Liver (tissue), 9 donors: ENCODE data around the gene EXD3. TPM values are rescaled to one million over a fixed set of nuclear protein-coding genes. Genes with fewer than 3 reads are reported as not detected.

ENCODE experiments used
- DNase-seq: peaks from one replicate; pipeline ENCODE4 v3.0.0-alpha.2; 2017; ENCODE audit warnings: low spot score
- H3K27ac ChIP-seq, 2 donors: one replicate each; pipeline ENCODE4 v1.7.0; 2013; ENCODE audit warnings: inconsistent platforms in 2 of 2, low read length in 2 of 2, control low read depth in 1 of 2, low read depth in 1 of 2, mild to moderate bottlenecking in 1 of 2
- H3K27me3 ChIP-seq, 4 donors: one replicate each; pipeline versions ENCODE4 v1.6.1 to v1.7.0; 2013; ENCODE audit warnings: low read length in 3 of 4, inconsistent platforms in 1 of 4, mild to moderate bottlenecking in 1 of 4, moderate library complexity in 1 of 4; ENCODE audit not compliant: control insufficient read depth in 4 of 4, insufficient read depth in 4 of 4
- H3K36me3 ChIP-seq, 4 donors: one replicate each; pipeline versions ENCODE4 v1.6.1 to v1.7.0; 2013; ENCODE audit warnings: low read length in 3 of 4, mild to moderate bottlenecking in 3 of 4, low read depth in 1 of 4, moderate library complexity in 1 of 4; ENCODE audit not compliant: control insufficient read depth in 4 of 4, insufficient read depth in 3 of 4
- H3K4me1 ChIP-seq, 4 donors: one replicate each; pipeline versions ENCODE4 v1.6.1 to v1.7.0; 2013; ENCODE audit warnings: low read length in 3 of 4, mild to moderate bottlenecking in 3 of 4, moderate library complexity in 1 of 4; ENCODE audit not compliant: control insufficient read depth in 4 of 4, insufficient read depth in 4 of 4
- H3K4me3 ChIP-seq, 3 donors: one replicate each; pipeline versions ENCODE4 v1.6.1 to v1.7.0; 2013; ENCODE audit warnings: low read length in 3 of 3, control low read depth in 1 of 3, low read depth in 1 of 3, mild to moderate bottlenecking in 1 of 3
- H3K9ac ChIP-seq, 2 donors: one replicate each; pipeline ENCODE4 v1.7.0; 2013; ENCODE audit warnings: low read length in 2 of 2, mild to moderate bottlenecking in 2 of 2, moderate library complexity in 2 of 2, control low read depth in 1 of 2, low read depth in 1 of 2
- H3K9me3 ChIP-seq, 4 donors: one replicate each; pipeline versions ENCODE4 v1.6.1 to v1.7.0; 2013; ENCODE audit warnings: low read length in 3 of 4; ENCODE audit not compliant: control insufficient read depth in 4 of 4
- EGR1 ChIP-seq, 2 donors: IDR thresholded peaks; 2 replicates each; pipeline ENCODE4 v1.6.1; 2016 to 2018; ENCODE audit warnings: antibody characterized with exemption in 2 of 2, low read depth in 2 of 2
- FOXA1 ChIP-seq: IDR thresholded peaks from 2 replicates; pipeline ENCODE4 v1.6.1; 2016; ENCODE audit warnings: antibody characterized with exemption
- FOXA2 ChIP-seq: IDR thresholded peaks from 2 replicates; pipeline ENCODE4 v1.6.1; 2016; ENCODE audit warnings: antibody characterized with exemption
- GABPA ChIP-seq, 2 donors: IDR thresholded peaks in 1 of 2; conservative IDR thresholded peaks in 1 of 2; 2 replicates each; pipeline ENCODE4 v1.6.1; 2016; ENCODE audit warnings: antibody characterized with exemption in 2 of 2, mild to moderate bottlenecking in 1 of 2, moderate library complexity in 1 of 2
- HNF4A ChIP-seq, 2 donors: conservative IDR thresholded peaks; 2 replicates each; pipeline ENCODE4 v1.6.1; 2016; ENCODE audit warnings: antibody characterized with exemption in 2 of 2, mild to moderate bottlenecking in 2 of 2
- HNF4G ChIP-seq: IDR thresholded peaks from 2 replicates; pipeline ENCODE4 v1.6.1; 2016; ENCODE audit warnings: antibody characterized with exemption
- JUND ChIP-seq, 2 donors: IDR thresholded peaks; 2 replicates each; pipeline ENCODE4 v1.6.1; 2016; ENCODE audit warnings: antibody characterized with exemption in 2 of 2
- NR2F2 ChIP-seq: IDR thresholded peaks from 2 replicates; pipeline ENCODE4 v1.6.1; 2016; ENCODE audit warnings: antibody characterized with exemption
- RAD21 ChIP-seq, 2 donors: IDR thresholded peaks; 2 replicates each; pipeline ENCODE4 v1.6.1; 2016; ENCODE audit warnings: antibody characterized with exemption in 2 of 2, mild to moderate bottlenecking in 2 of 2
- RXRA ChIP-seq, 2 donors: IDR thresholded peaks; 2 replicates each; pipeline ENCODE4 v1.6.1; 2017 to 2018; ENCODE audit warnings: antibody characterized with exemption in 2 of 2, mild to moderate bottlenecking in 1 of 2
- YY1 ChIP-seq: IDR thresholded peaks from 2 replicates; pipeline ENCODE4 v1.6.1; 2016; ENCODE audit warnings: antibody characterized with exemption, mild to moderate bottlenecking
- WGBS: extraction: QIAGEN DNeasy Blood & Tissue Kit; methylation state at CpG from one replicate; pipeline ENCODE4 v1.1.7; 2013; 5-methylcytosine and 5-hydroxymethylcytosine counted together
- polyA plus RNA-seq, 2 donors: library from polyadenylated mRNA; stranded (reverse) in 1 of 2; unstranded in 1 of 2; fragments of 200-250 nt in 1 of 2; fragments of >200 nt in 1 of 2; fragmentation: Nextera tagmentation in 1 of 2; extraction: Ambion mirVana in 1 of 2; gene quantifications; one replicate each; pipeline versions ENCODE4 v1.2.1 to v1.2.3, GENCODE V29; 2013 to 2015
- total RNA-seq, 2 donors: library from RNA; depleted of rRNA; stranded (reverse); fragments of >200 nt; gene quantifications; one replicate each; pipeline ENCODE4 v1.2.3, GENCODE V29; 2014
- TF ChIP-seq, protein P1 (sequence below): IDR thresholded peaks from 2 replicates; pipeline ENCODE4 v1.6.1; 2016; ENCODE audit warnings: antibody characterized with exemption
- TF ChIP-seq, protein P2 (sequence below): IDR thresholded peaks from 2 replicates; pipeline ENCODE4 v1.6.1; 2016; ENCODE audit warnings: antibody characterized with exemption
- TF ChIP-seq, protein P3 (sequence below): IDR thresholded peaks from 2 replicates; pipeline ENCODE4 v1.6.1; 2016; ENCODE audit warnings: antibody characterized with exemption, mild to moderate bottlenecking
- TF ChIP-seq, protein P4 (sequence below): fragments of 150-350 bp; IDR thresholded peaks from 2 replicates; pipeline ENCODE4 v1.5.1; 2017; ENCODE audit warnings: improper control_type of control experiment, low read depth, low read length; ENCODE audit not compliant: missing input control
- TF ChIP-seq, protein P5 (sequence below): IDR thresholded peaks from 2 replicates; pipeline ENCODE4 v1.6.1; 2016; ENCODE audit warnings: antibody characterized with exemption
- donor health status: healthy.
- donor health status: healthy.
- donor health status: healthy.
- donor health status: healthy.
- donor health status: healthy.

Gene EXD3
- total and polyA plus RNA-seq, 4 donors: 2.5 to 6.7 (median 3.7) TPM

DNA sequence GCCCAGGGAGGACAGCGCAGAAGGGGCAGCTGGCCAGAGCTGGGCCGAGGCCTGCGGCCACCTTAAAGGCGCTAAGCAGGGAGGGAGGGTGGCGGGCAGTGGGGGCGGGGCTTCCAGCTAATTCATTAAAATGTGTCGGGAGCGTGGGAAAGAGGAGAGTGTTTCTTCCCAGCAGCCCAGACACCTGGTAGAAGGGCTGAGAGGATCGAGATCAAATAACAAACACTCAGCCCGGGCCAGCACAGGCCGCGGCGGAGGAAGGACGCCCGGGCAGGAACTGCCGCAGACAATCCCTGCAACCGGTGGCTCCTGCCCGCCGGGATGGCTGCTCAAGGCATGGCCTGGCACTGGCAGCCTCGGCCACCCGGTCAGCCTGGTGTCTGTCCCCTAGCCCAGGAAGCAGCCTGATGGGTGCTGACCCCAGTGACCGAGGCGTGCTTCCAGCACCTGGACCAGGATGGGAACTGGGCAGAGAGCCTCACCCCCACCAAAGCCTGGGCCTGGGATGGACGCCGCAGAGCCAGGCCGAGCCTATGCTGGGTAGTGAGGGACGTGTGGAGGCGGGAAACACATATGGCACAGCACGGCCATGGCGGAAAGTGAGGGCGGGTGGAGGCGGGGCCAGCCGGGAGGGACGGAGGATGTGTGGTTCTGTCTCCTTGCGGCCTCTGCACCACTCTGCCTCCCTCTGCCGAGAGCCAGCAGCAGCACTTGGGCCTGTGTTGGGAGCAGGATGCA, 117.7 kb downstream of the EXD3 start:
- Histone ChIP-seq H3K27ac (peak overlapping the region; percentile 30 to 73), H3K27me3 (no peaks in the 10 kb centered on the region), H3K9ac (no peak overlapping the region), H3K9me3 (no peaks in the 10 kb centered on the region), H3K4me3 (no peak overlapping the region), H3K36me3 (no peaks in the 10 kb centered on the region), H3K4me1 (peaks cover 5 to 41% (median 22%) of the 10 kb centered on the region in 4 donors)
- DNase-seq: peak; percentile 39
- TF ChIP-seq, protein P1, sequence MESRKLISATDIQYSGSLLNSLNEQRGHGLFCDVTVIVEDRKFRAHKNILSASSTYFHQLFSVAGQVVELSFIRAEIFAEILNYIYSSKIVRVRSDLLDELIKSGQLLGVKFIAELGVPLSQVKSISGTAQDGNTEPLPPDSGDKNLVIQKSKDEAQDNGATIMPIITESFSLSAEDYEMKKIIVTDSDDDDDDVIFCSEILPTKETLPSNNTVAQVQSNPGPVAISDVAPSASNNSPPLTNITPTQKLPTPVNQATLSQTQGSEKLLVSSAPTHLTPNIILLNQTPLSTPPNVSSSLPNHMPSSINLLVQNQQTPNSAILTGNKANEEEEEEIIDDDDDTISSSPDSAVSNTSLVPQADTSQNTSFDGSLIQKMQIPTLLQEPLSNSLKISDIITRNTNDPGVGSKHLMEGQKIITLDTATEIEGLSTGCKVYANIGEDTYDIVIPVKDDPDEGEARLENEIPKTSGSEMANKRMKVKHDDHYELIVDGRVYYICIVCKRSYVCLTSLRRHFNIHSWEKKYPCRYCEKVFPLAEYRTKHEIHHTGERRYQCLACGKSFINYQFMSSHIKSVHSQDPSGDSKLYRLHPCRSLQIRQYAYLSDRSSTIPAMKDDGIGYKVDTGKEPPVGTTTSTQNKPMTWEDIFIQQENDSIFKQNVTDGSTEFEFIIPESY: no peak
- TF ChIP-seq, protein P2, sequence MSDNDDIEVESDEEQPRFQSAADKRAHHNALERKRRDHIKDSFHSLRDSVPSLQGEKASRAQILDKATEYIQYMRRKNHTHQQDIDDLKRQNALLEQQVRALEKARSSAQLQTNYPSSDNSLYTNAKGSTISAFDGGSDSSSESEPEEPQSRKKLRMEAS: no peak
- TF ChIP-seq, protein P3, sequence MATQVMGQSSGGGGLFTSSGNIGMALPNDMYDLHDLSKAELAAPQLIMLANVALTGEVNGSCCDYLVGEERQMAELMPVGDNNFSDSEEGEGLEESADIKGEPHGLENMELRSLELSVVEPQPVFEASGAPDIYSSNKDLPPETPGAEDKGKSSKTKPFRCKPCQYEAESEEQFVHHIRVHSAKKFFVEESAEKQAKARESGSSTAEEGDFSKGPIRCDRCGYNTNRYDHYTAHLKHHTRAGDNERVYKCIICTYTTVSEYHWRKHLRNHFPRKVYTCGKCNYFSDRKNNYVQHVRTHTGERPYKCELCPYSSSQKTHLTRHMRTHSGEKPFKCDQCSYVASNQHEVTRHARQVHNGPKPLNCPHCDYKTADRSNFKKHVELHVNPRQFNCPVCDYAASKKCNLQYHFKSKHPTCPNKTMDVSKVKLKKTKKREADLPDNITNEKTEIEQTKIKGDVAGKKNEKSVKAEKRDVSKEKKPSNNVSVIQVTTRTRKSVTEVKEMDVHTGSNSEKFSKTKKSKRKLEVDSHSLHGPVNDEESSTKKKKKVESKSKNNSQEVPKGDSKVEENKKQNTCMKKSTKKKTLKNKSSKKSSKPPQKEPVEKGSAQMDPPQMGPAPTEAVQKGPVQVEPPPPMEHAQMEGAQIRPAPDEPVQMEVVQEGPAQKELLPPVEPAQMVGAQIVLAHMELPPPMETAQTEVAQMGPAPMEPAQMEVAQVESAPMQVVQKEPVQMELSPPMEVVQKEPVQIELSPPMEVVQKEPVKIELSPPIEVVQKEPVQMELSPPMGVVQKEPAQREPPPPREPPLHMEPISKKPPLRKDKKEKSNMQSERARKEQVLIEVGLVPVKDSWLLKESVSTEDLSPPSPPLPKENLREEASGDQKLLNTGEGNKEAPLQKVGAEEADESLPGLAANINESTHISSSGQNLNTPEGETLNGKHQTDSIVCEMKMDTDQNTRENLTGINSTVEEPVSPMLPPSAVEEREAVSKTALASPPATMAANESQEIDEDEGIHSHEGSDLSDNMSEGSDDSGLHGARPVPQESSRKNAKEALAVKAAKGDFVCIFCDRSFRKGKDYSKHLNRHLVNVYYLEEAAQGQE: no peak
- TF ChIP-seq FOXA1: no peak
- no peak for TF ChIP-seq JUND (IDR thresholded peaks at IDR 0.05)
- no peak for TF ChIP-seq RAD21 (IDR thresholded peaks at IDR 0.05)
- no peak for TF ChIP-seq FOXA2
- TF ChIP-seq GABPA (IDR thresholded peaks at IDR 0.05 in 1 of 2, conservative IDR thresholded peaks at IDR 0.05 in 1 of 2): no peak
- TF ChIP-seq, protein P4, sequence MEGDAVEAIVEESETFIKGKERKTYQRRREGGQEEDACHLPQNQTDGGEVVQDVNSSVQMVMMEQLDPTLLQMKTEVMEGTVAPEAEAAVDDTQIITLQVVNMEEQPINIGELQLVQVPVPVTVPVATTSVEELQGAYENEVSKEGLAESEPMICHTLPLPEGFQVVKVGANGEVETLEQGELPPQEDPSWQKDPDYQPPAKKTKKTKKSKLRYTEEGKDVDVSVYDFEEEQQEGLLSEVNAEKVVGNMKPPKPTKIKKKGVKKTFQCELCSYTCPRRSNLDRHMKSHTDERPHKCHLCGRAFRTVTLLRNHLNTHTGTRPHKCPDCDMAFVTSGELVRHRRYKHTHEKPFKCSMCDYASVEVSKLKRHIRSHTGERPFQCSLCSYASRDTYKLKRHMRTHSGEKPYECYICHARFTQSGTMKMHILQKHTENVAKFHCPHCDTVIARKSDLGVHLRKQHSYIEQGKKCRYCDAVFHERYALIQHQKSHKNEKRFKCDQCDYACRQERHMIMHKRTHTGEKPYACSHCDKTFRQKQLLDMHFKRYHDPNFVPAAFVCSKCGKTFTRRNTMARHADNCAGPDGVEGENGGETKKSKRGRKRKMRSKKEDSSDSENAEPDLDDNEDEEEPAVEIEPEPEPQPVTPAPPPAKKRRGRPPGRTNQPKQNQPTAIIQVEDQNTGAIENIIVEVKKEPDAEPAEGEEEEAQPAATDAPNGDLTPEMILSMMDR: no peak
- TF ChIP-seq NR2F2: no peak
- TF ChIP-seq, protein P5, sequence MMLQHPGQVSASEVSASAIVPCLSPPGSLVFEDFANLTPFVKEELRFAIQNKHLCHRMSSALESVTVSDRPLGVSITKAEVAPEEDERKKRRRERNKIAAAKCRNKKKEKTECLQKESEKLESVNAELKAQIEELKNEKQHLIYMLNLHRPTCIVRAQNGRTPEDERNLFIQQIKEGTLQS: no peak
- TF ChIP-seq RXRA (IDR thresholded peaks at IDR 0.05): no peak
- TF ChIP-seq YY1: no peak
- no peak for TF ChIP-seq HNF4A (conservative IDR thresholded peaks at IDR 0.05)
- TF ChIP-seq HNF4G: no peak
- TF ChIP-seq EGR1 (IDR thresholded peaks at IDR 0.05; ENCODE audit: low read depth in 2 of 2): no peak
- 42% methylated on average over 36 of the region's 36 CpGs for WGBS
